Prostate gland (tissue), 2 donors: ENCODE results near the gene ATP1A1. TPM values are rescaled to one million over a fixed set of nuclear protein-coding genes. Genes with fewer than 3 reads are reported as not detected.
A peak's percentile ranks its signal among the peaks of the same experiment; 100 is the strongest.

Experiments used
- DNase-seq: peaks from one replicate; pipeline ENCODE4 v3.0.0-alpha.2; 2019; ENCODE audit warnings: low spot score
- H3K27ac ChIP-seq, 2 donors: fragments of 200-600 bp; sonication (generic); 2 replicates each; pipeline ENCODE4 v1.5.1; 2017 to 2019
- H3K27me3 ChIP-seq: fragments of 200-600 bp; sonication (generic); replicated peaks from 2 replicates; pipeline ENCODE4 v1.5.1; 2019; ENCODE audit not compliant: insufficient read depth
- H3K36me3 ChIP-seq, 2 donors: fragments of 200-600 bp; sonication (generic); 1 replicate in 1 of 2; 2 replicates in 1 of 2; pipeline versions ENCODE4 v1.5.1 to v1.8.1; 2017 to 2019
- H3K4me1 ChIP-seq: fragments of 200-600 bp; sonication (generic); replicated peaks from 2 replicates; pipeline ENCODE4 v1.5.1; 2019
- H3K4me3 ChIP-seq, 2 donors: fragments of 200-600 bp; sonication (generic); 2 replicates each; pipeline ENCODE4 v1.5.1; 2017 to 2019
- H3K9me3 ChIP-seq: fragments of 200-600 bp; sonication (generic); 2 replicates; pipeline ENCODE4 v1.5.1; 2017
- CTCF ChIP-seq, 4 experiments: fragments of 200-600 bp in 2 of 4; fragments of 450-650 bp in 2 of 4; sonication (generic) in 2 of 4; IDR thresholded peaks; 1 replicate in 3 of 4; 2 replicates in 1 of 4; pipeline ENCODE4 v1.5.1; 2016 to 2019; ENCODE audit warnings: antibody characterized with exemption in 4 of 4, mild to moderate bottlenecking in 2 of 4, moderate library complexity in 2 of 4
- POLR2A ChIP-seq: fragments of 450-650 bp; IDR thresholded peaks from one replicate; pipeline ENCODE4 v1.6.1; 2016; ENCODE audit warnings: antibody characterized with exemption, mild to moderate bottlenecking
- POLR2AphosphoS5 ChIP-seq: sonication (generic); formaldehyde crosslinking; IDR thresholded peaks from one replicate; pipeline ENCODE4 v1.6.1; 2017; ENCODE audit warnings: antibody characterized with exemption
- WGBS: methylation state at CpG from one replicate; pipeline ENCODE4 v1.1.5; 2018; 5-methylcytosine and 5-hydroxymethylcytosine counted together
- intact Hi-C: fragments of 100-400 bp; cut with DNase I; formaldehyde crosslinking; loops from one replicate; pipeline ENCODE4 v1.14.2; 2022
- total RNA-seq, 2 donors: library from RNA; depleted of rRNA; stranded (reverse); fragments of >200 nt; gene quantifications; one replicate each; pipeline ENCODE4 v1.1.0, GENCODE V29; 2016

ATP1A1 gene
- total RNA-seq = 100 to 1,000 TPM; 365 to 536 TPM

GRCh38 chr1:116372651-116373430, at the start of gene ATP1A1:
ATP1A1 (plus strand) TSS chr1:116373244; CDS start chr1:116373512, 268 bp downstream.
- Histone ChIP-seq H3K4me1 (peaks cover 3% of the 10 kb centered on the region), H3K27me3 (no peaks in the 10 kb centered on the region), H3K4me3 (peak within 1 kb of the TSS; percentile 99 to 100), H3K27ac (peak within 1 kb of the TSS; percentile 96 to 98), H3K36me3 (no peaks in the 10 kb centered on the region), H3K9me3 (no peaks in the 10 kb centered on the region)
- DNase-seq = peak; percentile 99
- TF ChIP-seq POLR2A (peak; percentile 99), POLR2AphosphoS5 (peak; percentile 99), CTCF (IDR thresholded peaks at IDR 0.05) (peak in 3 of 4 experiments; percentile 14 to 58 (median 39))
- 0% methylated on average over 57 of the region's 78 CpGs for WGBS
- intact Hi-C loops = no loop called here

- WGBS = 52% methylated on average over 2 of the region's 2 CpGs
- H3K4me3 ChIP-seq = no peak overlapping the region
- DNase-seq = no peak
- intact Hi-C loops = no loop called here
- no peaks in the 10 kb centered on the region for H3K36me3 ChIP-seq
- TF ChIP-seq POLR2A = no peak
- no peak for TF ChIP-seq POLR2AphosphoS5
- no peak for TF ChIP-seq CTCF (IDR thresholded peaks at IDR 0.05)
- peaks cover 4% of the 10 kb centered on the region for H3K4me1 ChIP-seq
- H3K27ac ChIP-seq = no peak overlapping the region
- H3K27me3 ChIP-seq = no peaks in the 10 kb centered on the region
- H3K9me3 ChIP-seq = no peaks in the 10 kb centered on the region
Measured at GRCh38 chr1:116323491-116323890, 49.6 kb upstream of the ATP1A1 start.

- Histone ChIP-seq H3K27me3 (no peaks in the 10 kb centered on the region), H3K4me3 (no peak overlapping the region), H3K36me3 (no peaks in the 10 kb centered on the region), H3K4me1 (peaks cover 9% of the 10 kb centered on the region), H3K27ac (no peak overlapping the region), H3K9me3 (no peaks in the 10 kb centered on the region)
- intact Hi-C loops = no loop called here
- 82% methylated on average over 3 of the region's 3 CpGs for WGBS
- TF ChIP-seq POLR2A (no peak), POLR2AphosphoS5 (no peak), CTCF (IDR thresholded peaks at IDR 0.05) (no peak)
- DNase-seq = no peak
Measured at GRCh38 chr1:116324411-116324810, 48.6 kb upstream of the ATP1A1 start.

GRCh38 chr1:116325104-116325503, 47.9 kb upstream of the ATP1A1 start:
- intact Hi-C loops = no loop called here
- WGBS = 81% methylated on average over 2 of the region's 2 CpGs
- H3K27ac ChIP-seq = no peak overlapping the region

More at GRCh38 chr1:116325104-116325503, 47.9 kb upstream of the ATP1A1 start:
- no peaks in the 10 kb centered on the region for H3K27me3 ChIP-seq
- no peaks in the 10 kb centered on the region for H3K9me3 ChIP-seq
- no peak for DNase-seq
- TF ChIP-seq POLR2AphosphoS5 (no peak), CTCF (IDR thresholded peaks at IDR 0.05) (no peak), POLR2A (no peak)
- peaks cover 16% of the 10 kb centered on the region for H3K4me1 ChIP-seq
- H3K36me3 ChIP-seq = no peaks in the 10 kb centered on the region
- H3K4me3 ChIP-seq = no peak overlapping the region
